ENCODE data around the gene GPHB5.

GRCh38 chr14:63367742-63368364 is 49.1 kb upstream of the GPHB5 start:
- TF ChIP-seq CTCF (conservative IDR thresholded peaks at IDR 0.05; ENCODE audit: low read depth, low read length) = peak; percentile 34; the same call in 1 of the 2 replicates
- no peak for TF ChIP-seq EZH2phosphoT487 (IDR thresholded peaks at IDR 0.05; ENCODE audit: borderline replicate concordance, low read length)

Data from PC-3 (cell line).